Adrenal gland (tissue), 12 donors: ENCODE data around the gene MYL2. TPM values are rescaled to one million over a fixed set of nuclear protein-coding genes. Genes with fewer than 3 reads are reported as not detected.

ENCODE experiments used
- DNase-seq, 7 donors: peaks; one replicate each; pipeline ENCODE4 v3.0.0-alpha.2; 2019 to 2020
- H3K27ac ChIP-seq, 5 donors: fragments of 200-600 bp; sonication (generic) in 4 of 5; 1 replicate in 3 of 5; 2 replicates in 2 of 5; pipeline versions ENCODE4 v1.5.1 to v1.8.0; 2016 to 2020; ENCODE audit warnings: mild to moderate bottlenecking in 1 of 5
- H3K27me3 ChIP-seq: fragments of 200-600 bp; 2 replicates; pipeline ENCODE4 v1.8.0; 2021
- H3K36me3 ChIP-seq, 2 donors: fragments of 200-600 bp; replicated peaks in 1 of 2; 1 replicate in 1 of 2; 2 replicates in 1 of 2; pipeline versions ENCODE4 v1.5.1 to v1.8.0; 2018 to 2022
- H3K4me1 ChIP-seq, 2 donors: fragments of 200-600 bp; replicated peaks in 1 of 2; 1 replicate in 1 of 2; 2 replicates in 1 of 2; pipeline versions ENCODE4 v1.5.1 to v1.8.0; 2018 to 2021
- H3K4me3 ChIP-seq, 4 donors: fragments of 200-600 bp; sonication (generic) in 3 of 4; one replicate each; pipeline ENCODE4 v1.5.1; 2016 to 2018
- H3K9me3 ChIP-seq, 3 donors: fragments of 200-600 bp; sonication (generic) in 1 of 3; replicated peaks in 1 of 3; 1 replicate in 2 of 3; 2 replicates in 1 of 3; pipeline versions ENCODE4 v1.5.1 to v1.8.0; 2016 to 2021
- CTCF ChIP-seq, 6 experiments: fragments of 450-650 bp in 4 of 6; fragments of 200-600 bp in 2 of 6; sonication (generic) in 1 of 6; IDR thresholded peaks; 1 replicate in 5 of 6; 2 replicates in 1 of 6; pipeline versions ENCODE4 v1.5.1 to v1.8.0; 2016 to 2021; ENCODE audit warnings: antibody characterized with exemption in 6 of 6, mild to moderate bottlenecking in 2 of 6, moderate library complexity in 1 of 6
- POLR2A ChIP-seq, 2 donors: fragments of 450-650 bp; IDR thresholded peaks; one replicate each; pipeline ENCODE4 v1.6.1; 2017; ENCODE audit warnings: antibody characterized with exemption in 2 of 2, mild to moderate bottlenecking in 2 of 2, moderate library complexity in 1 of 2
- WGBS, 4 donors: extraction: QIAGEN DNeasy Blood & Tissue Kit in 2 of 4; methylation state at CpG; one replicate each; pipeline versions ENCODE4 v1.1.5 to v1.1.7; 2013 to 2017; 5-methylcytosine and 5-hydroxymethylcytosine counted together
- intact Hi-C, 2 donors: fragments of 100-400 bp; cut with DNase I; formaldehyde crosslinking; loops; one replicate each; pipeline versions ENCODE4 v1.14.1 to v1.15.0; 2022 to 2023
- polyA plus RNA-seq, 3 donors: library from polyadenylated mRNA; stranded (reverse); fragments of 200-250 nt in 2 of 3; fragments of 350-450 nt in 1 of 3; fragmentation: Illumina TruSeq in 1 of 3; extraction: RNeasy Lipid Tissue Mini Kit (QIAGEN cat#74804) in 1 of 3; gene quantifications; one replicate each; pipeline ENCODE4 v1.2.3, GENCODE V29; 2013 to 2014
- total RNA-seq, 9 donors: library from RNA; depleted of rRNA in 4 of 9; stranded (reverse); fragments of >200 nt in 4 of 9; fragments of 120-200 nt in 1 of 9; fragmentation: NEBNext Ultra II Directional in 1 of 9; extraction: Animal tissue kit (Norgen Biotek cat#: 25700) in 1 of 9; gene quantifications; one replicate each; pipeline versions ENCODE4 v1.1.0 to v1.2.4, GENCODE V29; 2013 to 2023
- donor health status: healthy with polysubstance abuse.
- donor health status: Bipolar disorder and iron deficiency.
- donor health status: DM: yes; HTN: yes; CAD: no.
- donor health status: DM: no; HTN: no; CAD: no.
- donor health status: DM: no; HTN: no; CAD: no.
- donor health status: DM: yes; HTN: yes; CAD: no.

Gene MYL2
- total and polyA plus RNA-seq, 12 donors = 0.58 to 6.5 (median 3.2) TPM; not detected in 7

DNA sequence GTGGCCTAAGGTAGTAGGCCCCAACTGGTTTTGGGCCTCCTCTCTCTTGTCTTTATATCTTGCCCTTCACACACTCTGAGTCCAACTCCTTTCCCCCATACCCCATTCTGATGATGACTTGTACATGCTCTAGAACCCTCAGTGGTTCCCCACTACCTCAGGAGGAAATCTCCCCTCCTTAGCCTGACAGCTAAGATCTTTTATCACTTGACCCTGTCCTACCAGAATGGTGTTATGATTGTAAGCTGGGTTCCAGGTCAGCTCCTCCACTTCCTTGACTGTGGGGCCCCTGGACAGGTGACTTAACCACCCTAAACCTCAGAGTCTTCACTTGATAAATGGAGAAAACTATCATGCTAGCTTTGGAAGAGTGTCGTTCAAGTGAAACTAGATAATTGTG is 9.4 kb upstream of the MYL2 start:
- H3K27ac ChIP-seq = no peak overlapping the region
- DNase-seq = no peak
- H3K27me3 ChIP-seq = no peaks in the 10 kb centered on the region
- H3K4me1 ChIP-seq = no peaks in the 10 kb centered on the region
- intact Hi-C loops = loop anchor here in 1 of 2 donors (10.0 kb wide), 1 partner anchor 385 kb away; no protein-coding TSS in a partner anchor
- H3K36me3 ChIP-seq = no peaks in the 10 kb centered on the region
- TF ChIP-seq CTCF (IDR thresholded peaks at IDR 0.05) (no peak), POLR2A (IDR thresholded peaks at IDR 0.05) (no peak)
- WGBS, 4 donors = 95 to 100% (median 98%) methylated on average over 1 of the region's 1 CpG
- no peak overlapping the region for H3K4me3 ChIP-seq
- no peaks in the 10 kb centered on the region for H3K9me3 ChIP-seq

DNA sequence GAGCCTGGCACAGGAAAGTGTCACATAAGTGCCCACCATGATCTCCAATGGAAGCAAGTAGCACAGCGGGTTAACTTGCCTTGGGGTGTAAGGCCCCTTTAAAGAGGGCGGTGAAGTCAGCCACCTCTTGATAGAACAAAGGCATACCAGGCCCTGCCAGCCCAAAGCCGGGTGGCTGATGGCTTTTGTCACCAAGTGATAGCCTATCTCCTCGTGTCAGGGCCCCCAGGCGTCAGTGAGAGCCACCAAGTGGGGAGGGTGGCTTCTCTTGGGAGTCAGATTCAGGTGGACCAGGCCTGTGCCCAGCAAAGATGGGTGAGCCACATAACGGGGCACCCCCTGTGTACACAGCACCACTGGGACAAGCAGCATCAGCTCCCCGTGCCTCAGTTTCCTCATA is 8.3 kb upstream of the MYL2 start:
- TF ChIP-seq POLR2A (IDR thresholded peaks at IDR 0.05) (no peak), CTCF (IDR thresholded peaks at IDR 0.05) (no peak)
- H3K27ac ChIP-seq = no peak overlapping the region
- intact Hi-C loops = no loop called here
- no peaks in the 10 kb centered on the region for H3K36me3 ChIP-seq
- no peak for DNase-seq
- H3K4me1 ChIP-seq = no peaks in the 10 kb centered on the region
- WGBS, 4 donors = 72 to 84% (median 77%) methylated on average over 5 to 7 of the region's 7 CpGs
- H3K9me3 ChIP-seq = no peaks in the 10 kb centered on the region
- H3K27me3 ChIP-seq = no peaks in the 10 kb centered on the region
- no peak overlapping the region for H3K4me3 ChIP-seq

DNA sequence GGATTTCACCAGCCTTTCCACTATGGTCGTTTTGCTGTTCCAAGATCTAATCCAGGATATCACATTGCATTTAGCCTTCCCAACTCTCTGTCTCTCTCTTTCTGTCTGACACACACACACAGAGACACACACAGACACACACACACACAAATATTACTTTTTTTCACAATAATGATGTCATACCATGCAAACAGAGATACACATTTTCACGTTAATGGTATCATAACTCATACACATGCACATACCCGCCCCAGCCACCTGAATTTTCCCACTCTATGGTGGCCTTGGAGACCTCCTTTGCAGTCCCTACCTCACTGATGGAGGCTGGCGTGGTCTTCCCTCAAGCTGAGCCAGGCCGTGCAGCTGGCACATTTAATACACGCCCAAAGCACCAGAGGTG is 7.2 kb upstream of the MYL2 start:
- no peaks in the 10 kb centered on the region for H3K36me3 ChIP-seq
- TF ChIP-seq POLR2A (IDR thresholded peaks at IDR 0.05) (no peak), CTCF (IDR thresholded peaks at IDR 0.05) (no peak)
- DNase-seq = no peak
- no peaks in the 10 kb centered on the region for H3K4me1 ChIP-seq
- H3K9me3 ChIP-seq = no peaks in the 10 kb centered on the region
- H3K27ac ChIP-seq = no peak overlapping the region
- 58 to 62% (median 61%) methylated on average over 6 of the region's 6 CpGs for WGBS, 4 donors
- H3K27me3 ChIP-seq = no peaks in the 10 kb centered on the region
- H3K4me3 ChIP-seq = no peak overlapping the region
- intact Hi-C loops = no loop called here

GRCh38 chr12:110923692-110924334 is 3.4 kb upstream of the MYL2 start:
- intact Hi-C loops = no loop called here
- H3K4me3 ChIP-seq = no peak overlapping the region
- H3K4me1 ChIP-seq = no peaks in the 10 kb centered on the region
- TF ChIP-seq POLR2A (IDR thresholded peaks at IDR 0.05) (no peak), CTCF (IDR thresholded peaks at IDR 0.05) (no peak)
- H3K36me3 ChIP-seq = no peaks in the 10 kb centered on the region
- no peak for DNase-seq
- 89 to 91% (median 90%) methylated on average over 6 to 9 of the region's 9 CpGs for WGBS, 4 donors
- no peaks in the 10 kb centered on the region for H3K9me3 ChIP-seq
- no peak overlapping the region for H3K27ac ChIP-seq
- no peaks in the 10 kb centered on the region for H3K27me3 ChIP-seq
